K562 (cell line): ENCODE data around the gene DENND6A. TPM values are rescaled to one million over a fixed set of nuclear protein-coding genes. Genes with fewer than 3 reads are reported as not detected.
A peak's percentile ranks its signal among the peaks of the same experiment; 100 is the strongest.

Experiments
- ARHGAP35 ChIP-seq: fragments of 450-650 bp; IDR thresholded peaks from 2 replicates; pipeline ENCODE4 v1.6.1; 2018; ENCODE audit not compliant: partially characterized antibody
- KDM5B ChIP-seq: fragments of 200-600 bp; sonication (generic); IDR thresholded peaks from 2 replicates; pipeline ENCODE4 v1.6.1; 2012; ENCODE audit warnings: low read depth, mild to moderate bottlenecking, moderate library complexity, low read length, control low read depth, inconsistent platforms; ENCODE audit not compliant: insufficient replicate concordance
- NFRKB ChIP-seq: fragments of 450-650 bp; IDR thresholded peaks from 2 replicates; pipeline ENCODE4 v1.6.1; 2016; ENCODE audit warnings: low read depth
- PCBP1 ChIP-seq: fragments of 200-400 bp; formaldehyde crosslinking; IDR thresholded peaks from 2 replicates; pipeline ENCODE4 v1.6.1; 2018; ENCODE audit warnings: mild to moderate bottlenecking, low read depth, low read length; ENCODE audit not compliant: poor library complexity, severe bottlenecking
- POLR2A ChIP-seq: fragments of 450-650 bp; conservative IDR thresholded peaks from 2 replicates; pipeline ENCODE4 v1.6.1; 2016
- PTBP1 ChIP-seq: fragments of 200-400 bp; formaldehyde crosslinking; IDR thresholded peaks from 2 replicates; pipeline ENCODE4 v1.6.1; 2017; ENCODE audit warnings: low read depth, low read length
- SIN3B ChIP-seq: fragments of 450-650 bp; IDR thresholded peaks from 2 replicates; pipeline ENCODE4 v1.6.1; 2017; ENCODE audit warnings: low read depth, mild to moderate bottlenecking, moderate library complexity
- TBL1XR1 ChIP-seq, 2 experiments: IDR thresholded peaks; 2 replicates each; pipeline ENCODE4 v1.6.1; 2012; ENCODE audit warnings: improper control_type of control experiment in 2 of 2, low read length in 2 of 2, mild to moderate bottlenecking in 1 of 2
- ZC3H4 ChIP-seq: sonication (generic); formaldehyde crosslinking; IDR thresholded peaks from 2 replicates; pipeline ENCODE4 v1.9.0; 2021; ENCODE audit warnings: missing genetic modification reagents, borderline replicate concordance
- polyA plus RNA-seq, 8 experiments: library from polyadenylated mRNA; depleted of rRNA in 4 of 8; stranded (reverse) in 5 of 8; unstranded in 3 of 8; fragments of >200 nt; fragmentation: Nextera tagmentation in 2 of 8; fragmentation: Illumina TruSeq in 1 of 8; extraction: Ambion mirVana in 2 of 8; extraction: Trizol in 1 of 8; gene quantifications; 2 replicates each; pipeline versions ENCODE4 v1.2.1 to v1.2.3, GENCODE V29; 2011 to 2014; ENCODE audit warnings: inconsistent platforms in 1 of 8, missing spikeins in 1 of 8
- total RNA-seq, 7 experiments: library from RNA; depleted of rRNA in 6 of 7; stranded (reverse); fragments of >200 nt in 6 of 7; fragmentation: Illumina TruSeq in 2 of 7; extraction: Trizol in 2 of 7; gene quantifications; 2 replicates each; pipeline versions ENCODE4 v1.2.1 to v1.2.3, GENCODE V29; 2011 to 2021; ENCODE audit warnings: low replicate concordance in 1 of 7
- TF ChIP-seq, protein P1 (sequence below): fragments of 450-650 bp; IDR thresholded peaks from 2 replicates; pipeline ENCODE4 v1.7.0; 2016; ENCODE audit warnings: borderline replicate concordance
- TF ChIP-seq, protein P2 (sequence below): fragments of 250-450 bp; sonication (Bioruptor Pico); IDR thresholded peaks from 2 replicates; pipeline ENCODE4 v1.4.0; 2020; ENCODE audit warnings: mild to moderate bottlenecking, moderate library complexity, borderline replicate concordance
- TF ChIP-seq, protein P3 (sequence below): sonication (generic); IDR thresholded peaks from 2 replicates; pipeline ENCODE4 v1.6.1; 2016
- TF ChIP-seq, protein P4 (sequence below): sonication (generic); formaldehyde crosslinking; IDR thresholded peaks from 2 replicates; pipeline ENCODE4 v1.9.0; 2022; ENCODE audit warnings: mild to moderate bottlenecking, missing genetic modification reagents

Gene DENND6A
- total and polyA plus RNA-seq, 9 of the 15 experiments (the other 6 are each of a cell fraction or from before 2014, with no cell fraction given): 1.5 to 12.7 (median 7.1) TPM

DNA sequence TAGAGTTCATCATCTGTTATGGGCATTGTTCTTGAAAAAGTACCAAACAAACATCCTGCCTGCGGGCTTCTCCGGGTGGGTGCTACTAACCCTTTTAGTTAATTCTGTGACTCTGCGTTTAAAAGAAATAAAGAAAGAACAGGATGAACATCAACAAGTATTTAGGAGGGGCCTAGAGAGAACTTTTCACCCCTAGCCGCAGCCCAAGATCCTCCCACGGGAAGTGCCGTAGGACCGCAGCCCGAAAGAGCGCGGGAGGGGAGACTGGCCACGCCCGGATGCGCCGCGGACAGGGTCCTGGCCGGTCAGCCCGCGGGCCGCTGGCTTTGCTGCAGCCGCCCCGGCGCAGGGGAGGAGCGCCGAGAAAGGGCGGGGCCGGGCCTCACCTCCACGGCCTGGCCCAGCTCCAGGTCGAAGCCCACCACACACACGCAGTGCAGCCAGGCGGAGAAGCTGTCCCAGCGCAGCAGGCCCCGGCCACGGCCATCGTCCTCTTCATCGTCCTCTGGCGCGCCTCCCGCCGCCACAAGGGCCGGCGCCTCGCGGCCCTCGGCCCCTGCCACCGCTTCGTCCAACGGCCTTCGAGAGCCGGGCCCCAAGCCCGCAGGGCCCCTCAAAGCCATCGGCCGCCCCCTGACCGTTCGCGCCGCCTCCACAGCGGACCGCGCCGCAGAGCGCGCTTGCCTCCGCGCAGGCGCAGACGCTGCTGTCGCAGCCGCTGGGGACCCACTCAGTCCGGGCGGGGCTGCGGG, at the start of gene DENND6A (continued):
- TF ChIP-seq, protein P1, sequence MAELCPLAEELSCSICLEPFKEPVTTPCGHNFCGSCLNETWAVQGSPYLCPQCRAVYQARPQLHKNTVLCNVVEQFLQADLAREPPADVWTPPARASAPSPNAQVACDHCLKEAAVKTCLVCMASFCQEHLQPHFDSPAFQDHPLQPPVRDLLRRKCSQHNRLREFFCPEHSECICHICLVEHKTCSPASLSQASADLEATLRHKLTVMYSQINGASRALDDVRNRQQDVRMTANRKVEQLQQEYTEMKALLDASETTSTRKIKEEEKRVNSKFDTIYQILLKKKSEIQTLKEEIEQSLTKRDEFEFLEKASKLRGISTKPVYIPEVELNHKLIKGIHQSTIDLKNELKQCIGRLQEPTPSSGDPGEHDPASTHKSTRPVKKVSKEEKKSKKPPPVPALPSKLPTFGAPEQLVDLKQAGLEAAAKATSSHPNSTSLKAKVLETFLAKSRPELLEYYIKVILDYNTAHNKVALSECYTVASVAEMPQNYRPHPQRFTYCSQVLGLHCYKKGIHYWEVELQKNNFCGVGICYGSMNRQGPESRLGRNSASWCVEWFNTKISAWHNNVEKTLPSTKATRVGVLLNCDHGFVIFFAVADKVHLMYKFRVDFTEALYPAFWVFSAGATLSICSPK: no peak
- TF ChIP-seq KDM5B: peak; percentile 77
- peak; percentile 44; the same call in 1 of the 2 replicates for TF ChIP-seq SIN3B
- TF ChIP-seq, protein P2, sequence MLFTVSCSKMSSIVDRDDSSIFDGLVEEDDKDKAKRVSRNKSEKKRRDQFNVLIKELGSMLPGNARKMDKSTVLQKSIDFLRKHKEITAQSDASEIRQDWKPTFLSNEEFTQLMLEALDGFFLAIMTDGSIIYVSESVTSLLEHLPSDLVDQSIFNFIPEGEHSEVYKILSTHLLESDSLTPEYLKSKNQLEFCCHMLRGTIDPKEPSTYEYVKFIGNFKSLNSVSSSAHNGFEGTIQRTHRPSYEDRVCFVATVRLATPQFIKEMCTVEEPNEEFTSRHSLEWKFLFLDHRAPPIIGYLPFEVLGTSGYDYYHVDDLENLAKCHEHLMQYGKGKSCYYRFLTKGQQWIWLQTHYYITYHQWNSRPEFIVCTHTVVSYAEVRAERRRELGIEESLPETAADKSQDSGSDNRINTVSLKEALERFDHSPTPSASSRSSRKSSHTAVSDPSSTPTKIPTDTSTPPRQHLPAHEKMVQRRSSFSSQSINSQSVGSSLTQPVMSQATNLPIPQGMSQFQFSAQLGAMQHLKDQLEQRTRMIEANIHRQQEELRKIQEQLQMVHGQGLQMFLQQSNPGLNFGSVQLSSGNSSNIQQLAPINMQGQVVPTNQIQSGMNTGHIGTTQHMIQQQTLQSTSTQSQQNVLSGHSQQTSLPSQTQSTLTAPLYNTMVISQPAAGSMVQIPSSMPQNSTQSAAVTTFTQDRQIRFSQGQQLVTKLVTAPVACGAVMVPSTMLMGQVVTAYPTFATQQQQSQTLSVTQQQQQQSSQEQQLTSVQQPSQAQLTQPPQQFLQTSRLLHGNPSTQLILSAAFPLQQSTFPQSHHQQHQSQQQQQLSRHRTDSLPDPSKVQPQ (CRISPR knock-in tag): no peak
- TF ChIP-seq, protein P3, sequence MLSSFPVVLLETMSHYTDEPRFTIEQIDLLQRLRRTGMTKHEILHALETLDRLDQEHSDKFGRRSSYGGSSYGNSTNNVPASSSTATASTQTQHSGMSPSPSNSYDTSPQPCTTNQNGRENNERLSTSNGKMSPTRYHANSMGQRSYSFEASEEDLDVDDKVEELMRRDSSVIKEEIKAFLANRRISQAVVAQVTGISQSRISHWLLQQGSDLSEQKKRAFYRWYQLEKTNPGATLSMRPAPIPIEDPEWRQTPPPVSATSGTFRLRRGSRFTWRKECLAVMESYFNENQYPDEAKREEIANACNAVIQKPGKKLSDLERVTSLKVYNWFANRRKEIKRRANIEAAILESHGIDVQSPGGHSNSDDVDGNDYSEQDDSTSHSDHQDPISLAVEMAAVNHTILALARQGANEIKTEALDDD: no peak; the same call in 1 of the 2 replicates
- no peak for TF ChIP-seq ARHGAP35
- peak; percentile 90 for TF ChIP-seq POLR2A
- no peak for TF ChIP-seq PTBP1
- TF ChIP-seq ZC3H4 (CRISPR knock-in tag): peak; percentile 28; the same call in 1 of the 2 replicates
- no peak for TF ChIP-seq NFRKB
- peak; percentile 76 for TF ChIP-seq PCBP1
- TF ChIP-seq, protein P4, sequence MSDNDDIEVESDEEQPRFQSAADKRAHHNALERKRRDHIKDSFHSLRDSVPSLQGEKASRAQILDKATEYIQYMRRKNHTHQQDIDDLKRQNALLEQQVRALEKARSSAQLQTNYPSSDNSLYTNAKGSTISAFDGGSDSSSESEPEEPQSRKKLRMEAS: peak; percentile 67
- no peak for TF ChIP-seq TBL1XR1 (IDR thresholded peaks at IDR 0.05; ENCODE audit: low read length in 2 of 2)
